GM18526 (cell line): ENCODE results near the gene RAB1A.

Source experiments
- POLR2A ChIP-seq: IDR thresholded peaks from 3 replicates; pipeline ENCODE4 v1.6.1; 2011; ENCODE audit not compliant: insufficient read length; ENCODE audit errors: extremely low read depth

Gene RAB1A

DNA sequence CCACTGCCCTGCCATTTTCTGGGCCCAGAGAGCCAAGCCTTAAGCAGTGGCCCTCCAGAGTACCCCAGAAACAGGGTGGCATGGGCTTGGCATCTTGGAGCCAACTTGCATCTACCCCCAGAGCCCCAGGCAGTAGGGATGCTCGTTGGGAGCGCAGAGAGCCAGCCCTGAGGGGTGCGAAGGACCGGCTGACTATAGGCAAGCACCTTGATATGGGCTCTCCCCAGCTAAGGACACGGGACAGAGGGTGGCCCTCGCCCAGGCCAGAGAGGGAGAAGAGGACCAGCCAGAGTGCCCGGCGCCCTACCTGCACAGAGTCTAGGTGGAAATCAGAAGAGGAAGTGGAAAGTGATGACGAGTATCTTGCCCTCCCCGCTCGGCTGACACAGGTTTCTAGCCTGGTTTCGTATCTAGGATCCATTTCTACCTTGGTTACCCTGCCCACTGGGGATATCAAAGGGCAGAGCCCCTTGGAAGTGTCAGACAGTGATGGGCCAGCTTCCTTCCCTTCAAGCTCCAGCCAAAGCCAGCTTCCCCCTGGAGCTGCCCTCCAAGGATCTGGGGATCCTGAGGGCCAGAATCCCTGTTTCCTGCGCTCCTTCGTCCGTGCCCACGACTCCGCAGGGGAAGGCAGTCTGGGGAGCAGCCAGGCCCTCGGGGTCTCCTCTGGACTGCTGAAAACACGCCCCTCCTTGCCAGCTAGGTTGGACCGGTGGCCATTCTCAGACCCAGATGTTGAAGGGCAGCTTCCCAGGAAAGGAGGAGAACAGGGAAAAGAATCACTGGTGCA, 57.5 kb downstream of the RAB1A start:
- no peak for TF ChIP-seq POLR2A

DNA sequence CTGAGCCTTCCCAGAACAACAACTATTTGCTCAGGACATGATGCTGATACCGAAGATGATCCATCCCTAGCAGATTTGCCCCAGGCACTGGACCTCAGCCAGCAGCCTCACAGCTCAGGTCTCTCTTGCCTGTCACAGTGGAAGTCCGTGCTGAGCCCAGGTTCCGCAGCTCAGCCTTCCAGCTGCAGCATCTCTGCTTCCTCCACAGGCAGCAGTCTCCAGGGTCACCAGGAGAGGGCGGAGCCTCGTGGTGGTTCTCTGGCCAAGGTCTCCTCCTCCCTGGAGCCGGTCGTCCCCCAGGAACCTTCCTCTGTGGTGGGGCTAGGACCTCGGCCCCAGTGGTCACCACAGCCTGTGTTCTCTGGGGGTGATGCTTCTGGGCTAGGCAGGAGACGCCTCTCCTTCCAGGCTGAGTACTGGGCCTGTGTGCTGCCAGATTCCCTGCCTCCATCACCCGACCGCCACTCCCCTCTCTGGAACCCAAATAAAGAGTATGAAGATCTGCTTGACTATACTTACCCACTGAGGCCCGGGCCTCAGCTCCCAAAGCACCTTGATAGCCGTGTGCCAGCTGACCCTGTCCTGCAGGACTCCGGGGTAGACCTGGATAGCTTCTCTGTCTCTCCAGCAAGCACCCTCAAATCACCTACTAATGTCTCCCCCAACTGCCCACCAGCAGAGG, 58.3 kb downstream of the RAB1A start:
- TF ChIP-seq POLR2A = no peak

DNA sequence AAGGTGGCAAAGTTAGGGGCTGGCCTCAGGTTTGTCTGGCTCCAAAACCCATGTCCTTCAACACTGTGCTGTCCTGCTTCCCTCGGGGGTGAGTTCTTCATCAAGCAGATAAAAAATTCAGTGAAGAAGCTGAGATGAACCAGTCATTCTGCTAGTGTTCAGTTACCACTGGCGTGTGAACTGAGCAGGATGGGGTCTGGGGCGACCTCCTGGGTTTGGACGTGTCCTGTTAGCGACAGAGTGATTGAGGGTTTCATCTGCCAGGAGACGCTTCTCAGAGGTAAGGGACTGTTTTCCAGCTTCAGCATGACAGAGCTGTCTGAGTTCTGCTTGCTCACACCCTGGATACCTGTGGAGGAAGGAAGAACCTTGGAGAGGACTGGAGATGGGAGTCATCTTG, 59.0 kb downstream of the RAB1A start:
- TF ChIP-seq POLR2A = no peak

DNA sequence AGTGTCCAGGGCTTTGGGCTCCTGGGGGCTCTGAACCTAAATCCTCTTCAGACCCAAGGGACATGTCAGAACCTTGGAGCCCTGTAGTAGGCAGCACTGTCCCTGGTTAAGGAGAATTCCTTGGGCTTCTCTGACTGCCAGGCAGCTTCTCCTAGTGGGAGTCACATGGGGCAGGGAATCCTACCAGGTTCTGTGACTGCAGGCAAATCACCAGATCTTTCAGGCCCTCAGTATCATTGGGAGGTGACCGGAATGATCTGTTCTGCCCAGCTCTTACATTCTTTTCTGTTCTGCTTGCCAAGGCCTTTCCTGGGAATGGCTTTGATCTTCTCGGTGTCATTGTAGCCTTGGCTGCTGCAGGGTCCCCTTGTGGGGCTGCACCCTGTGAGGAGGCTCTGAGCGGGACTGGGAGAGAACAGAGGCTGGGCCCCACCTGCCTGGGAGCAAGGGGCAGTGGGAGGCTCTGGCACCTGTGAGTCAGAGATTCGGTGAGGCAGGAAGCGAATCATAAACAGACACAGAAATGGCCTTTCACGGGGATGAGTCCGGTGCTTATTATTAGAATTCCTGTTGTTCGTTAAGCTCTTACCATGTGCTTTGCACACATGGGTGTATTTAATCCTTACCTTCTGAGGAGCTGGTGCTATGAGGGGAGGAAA, 59.6 kb downstream of the RAB1A start:
- no peak for TF ChIP-seq POLR2A

DNA sequence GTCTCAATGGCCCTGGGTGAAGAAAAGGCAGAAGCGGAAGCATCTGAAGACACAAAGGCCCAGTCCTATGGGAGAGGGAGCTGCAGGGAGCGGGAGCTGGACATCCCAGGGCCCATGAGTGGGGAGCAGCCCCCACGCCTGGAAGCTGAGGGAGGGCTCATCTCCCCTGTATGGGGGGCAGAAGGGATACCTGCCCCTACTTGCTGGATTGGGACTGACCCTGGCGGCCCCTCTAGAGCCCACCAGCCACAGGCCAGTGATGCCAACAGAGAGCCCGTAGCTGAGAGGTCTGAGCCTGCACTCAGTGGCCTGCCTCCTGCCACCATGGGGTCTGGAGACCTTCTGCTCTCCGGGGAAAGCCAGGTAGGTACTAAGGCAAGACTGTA, 60.5 kb downstream of the RAB1A start:
- TF ChIP-seq POLR2A = no peak

DNA sequence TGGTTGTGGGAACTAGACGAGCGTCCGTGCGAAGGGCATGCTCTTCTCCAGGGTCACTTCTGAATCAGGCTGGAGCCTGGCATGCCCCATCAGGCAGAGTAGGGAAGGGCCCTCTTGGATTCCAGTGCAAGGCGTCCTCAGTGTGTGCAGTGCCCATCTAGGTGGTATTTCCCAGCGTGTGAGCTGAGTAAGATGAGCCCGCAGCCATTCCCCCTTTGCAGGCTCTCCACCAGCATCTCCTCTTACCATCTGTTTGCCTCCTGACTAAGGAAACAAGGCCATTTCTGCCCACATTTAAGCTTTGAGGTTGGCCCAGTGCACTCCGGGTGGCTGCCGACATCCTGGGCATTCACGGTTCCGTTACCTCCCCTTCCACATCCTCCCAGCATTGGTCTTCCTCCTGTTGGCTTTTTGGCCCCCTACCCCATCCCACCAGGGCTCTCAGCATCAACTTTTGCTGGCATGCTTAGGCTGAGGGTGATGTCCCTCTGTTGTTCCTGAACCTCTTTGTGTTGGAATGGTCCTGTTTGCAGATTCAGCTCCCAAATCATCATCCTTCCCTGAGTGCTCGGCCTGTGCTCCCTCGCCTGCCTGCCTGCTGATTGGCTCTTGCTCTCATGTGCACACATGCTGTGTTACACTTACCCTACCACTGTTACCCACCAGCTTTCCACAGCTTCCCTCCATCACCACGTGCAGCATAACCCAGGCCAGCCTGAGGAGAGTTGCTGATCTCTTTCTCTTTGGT, 61.9 kb downstream of the RAB1A start:
- no peak for TF ChIP-seq POLR2A

DNA sequence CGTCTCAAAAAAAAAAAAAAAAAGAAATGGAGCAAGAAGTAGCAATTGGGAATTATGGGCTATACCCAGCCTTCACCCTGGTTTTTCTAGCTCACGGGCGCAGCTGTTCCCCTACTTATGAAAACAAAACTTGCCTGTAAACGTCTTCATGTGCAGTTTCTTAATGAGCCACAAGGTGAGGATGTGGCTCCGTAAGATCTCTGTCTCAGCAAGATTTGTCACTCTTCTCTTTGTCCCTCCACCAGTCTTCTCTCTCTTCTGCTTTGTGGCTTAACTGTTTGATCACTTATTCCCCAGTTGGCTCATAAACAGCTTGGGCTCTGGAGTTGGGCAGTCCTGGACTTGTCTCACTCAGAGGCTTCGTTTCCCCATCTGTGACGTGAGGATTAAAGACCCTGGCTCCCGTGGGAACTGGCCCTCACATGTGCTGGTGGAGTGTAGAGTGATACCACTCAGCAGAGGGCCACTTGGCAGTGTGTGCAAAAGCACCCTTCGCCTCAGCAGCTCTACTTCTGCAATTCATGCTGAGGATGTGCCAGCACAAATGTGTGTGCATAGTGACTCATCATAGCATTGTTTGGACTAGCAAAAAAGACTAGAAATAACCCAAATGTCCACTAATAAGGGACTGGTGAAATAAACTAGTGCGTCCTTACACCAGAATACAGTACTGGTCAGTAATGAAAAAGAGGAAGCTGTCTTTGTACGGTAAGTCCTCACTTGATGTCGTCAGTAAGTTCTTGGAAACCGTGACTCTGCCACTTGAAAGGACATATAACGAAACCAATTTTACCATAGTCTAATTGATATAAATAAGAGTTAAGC, 65.0 kb downstream of the RAB1A start:
- TF ChIP-seq POLR2A = no peak

DNA sequence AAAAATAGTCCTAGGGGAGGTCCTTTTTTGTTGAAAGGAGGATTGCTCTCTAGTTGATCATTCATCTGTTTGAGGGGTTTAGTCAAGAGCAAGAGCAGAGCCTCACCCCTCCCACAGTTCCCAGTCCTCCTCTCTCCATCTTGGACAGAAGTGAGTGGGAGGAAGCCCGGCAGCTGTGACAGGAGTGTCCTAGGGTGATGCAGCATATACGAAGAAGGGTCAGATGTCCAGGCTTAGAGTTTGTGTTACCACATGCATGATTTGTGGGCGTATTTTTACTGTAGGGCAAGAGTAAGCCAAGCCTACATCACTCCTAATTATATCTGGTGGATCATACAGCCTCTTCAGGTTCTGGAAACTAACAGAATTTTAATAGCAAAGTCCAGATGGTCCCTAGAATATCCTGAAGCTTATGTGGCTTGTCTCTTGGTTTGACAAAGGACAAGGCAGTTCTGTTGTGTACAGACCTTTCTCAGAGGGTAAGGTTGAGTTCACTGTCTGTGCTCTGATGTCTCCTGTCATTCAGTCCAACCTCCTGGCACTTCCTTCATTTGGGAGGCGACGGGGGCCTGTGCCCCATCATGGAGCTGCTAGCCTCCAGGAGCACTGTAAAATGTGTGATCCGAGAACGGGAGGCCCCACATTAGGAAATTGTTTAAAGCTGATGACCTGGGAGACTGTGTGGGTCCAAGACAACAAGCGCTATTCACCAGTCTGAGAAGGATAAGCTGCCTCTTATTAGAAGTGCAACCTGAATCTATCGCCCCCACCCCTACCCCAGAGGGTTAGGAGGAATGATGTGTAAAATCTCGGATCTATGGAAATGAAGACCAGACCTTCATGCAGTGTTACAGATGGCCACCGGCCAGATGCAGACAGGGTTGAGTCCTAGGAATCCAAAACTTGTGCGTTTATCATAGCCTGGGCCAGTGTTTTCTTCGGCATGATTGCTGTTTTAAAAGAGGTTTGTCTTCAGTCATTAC, 66.8 kb downstream of the RAB1A start:
- no peak for TF ChIP-seq POLR2A

DNA sequence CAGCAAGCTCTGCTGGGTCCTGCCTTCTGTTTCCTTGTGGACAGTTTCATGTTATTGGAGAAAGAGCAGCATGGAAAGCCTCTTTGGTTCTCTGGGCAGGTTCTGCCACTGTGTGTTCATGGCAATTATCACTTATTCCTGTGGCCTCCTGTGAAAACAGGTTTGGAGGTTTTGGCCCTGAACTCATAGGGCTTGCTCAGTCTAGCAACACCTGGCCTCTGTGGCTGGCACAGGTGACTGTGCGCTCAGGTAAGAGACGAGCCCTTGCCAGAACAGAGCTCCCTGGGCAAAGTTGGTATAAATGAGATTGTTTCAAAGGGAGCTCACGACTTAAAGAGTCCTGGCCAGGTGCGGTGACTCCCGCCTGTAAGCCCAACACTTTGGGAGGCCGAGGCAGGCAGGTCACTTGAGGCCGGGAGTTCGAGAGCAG, 68.0 kb downstream of the RAB1A start:
- TF ChIP-seq POLR2A = no peak

DNA sequence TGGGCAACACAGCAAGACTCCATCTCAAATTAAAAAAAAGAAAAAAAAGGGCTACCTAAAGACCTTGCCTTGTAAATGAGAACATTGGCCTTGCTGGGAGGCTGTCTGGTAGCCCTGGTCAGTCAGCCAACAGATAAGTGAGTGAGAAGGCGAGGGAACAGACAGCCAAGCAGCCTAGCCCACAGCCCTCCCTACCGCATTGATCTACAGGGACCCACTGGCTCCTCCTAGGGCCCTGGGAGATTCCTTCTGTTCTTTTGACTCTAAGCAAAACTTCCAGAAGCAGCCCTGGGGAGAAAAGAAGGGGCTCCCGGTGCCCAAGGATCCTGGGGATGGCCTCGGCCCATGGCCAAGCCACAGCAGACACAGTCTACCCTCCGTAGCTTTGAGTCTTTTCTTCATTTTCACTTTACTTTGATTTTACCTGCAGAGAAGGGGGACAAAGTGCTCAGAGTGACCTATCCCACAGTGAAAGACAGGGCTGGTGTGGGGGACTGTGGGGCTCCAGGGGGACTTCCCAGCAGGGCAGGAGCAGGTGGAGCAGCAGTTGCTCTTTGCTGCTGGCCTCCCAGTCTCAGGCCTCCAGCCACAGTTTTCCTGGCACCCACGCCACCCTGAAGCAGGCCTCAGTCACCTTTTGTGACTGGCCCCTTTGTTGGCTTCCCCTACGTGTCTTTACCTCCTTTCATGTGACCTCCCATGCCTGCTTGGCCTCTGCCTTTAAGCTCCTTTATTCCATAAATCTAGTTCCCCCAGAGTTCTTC, 68.6 kb downstream of the RAB1A start:
- TF ChIP-seq POLR2A = no peak

DNA sequence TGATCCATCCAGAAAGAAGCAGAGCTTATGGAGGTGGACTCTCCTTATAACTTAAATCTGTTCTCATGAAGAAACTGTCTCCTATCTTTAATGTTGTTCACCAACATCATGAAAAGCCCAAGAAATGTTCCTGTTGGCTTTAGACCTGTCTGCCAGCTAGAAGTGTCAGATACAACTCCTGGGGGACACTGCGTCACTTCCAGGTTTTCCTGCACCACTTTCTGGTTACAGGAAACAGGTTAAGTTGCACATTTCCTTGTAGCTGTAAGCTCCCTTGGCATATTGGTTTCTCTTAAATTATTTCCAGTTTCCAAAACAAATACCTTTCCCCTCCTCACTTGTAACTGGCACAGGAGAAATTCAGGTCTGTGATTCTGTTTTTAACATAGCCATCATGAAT, 70.8 kb downstream of the RAB1A start:
- no peak for TF ChIP-seq POLR2A

DNA sequence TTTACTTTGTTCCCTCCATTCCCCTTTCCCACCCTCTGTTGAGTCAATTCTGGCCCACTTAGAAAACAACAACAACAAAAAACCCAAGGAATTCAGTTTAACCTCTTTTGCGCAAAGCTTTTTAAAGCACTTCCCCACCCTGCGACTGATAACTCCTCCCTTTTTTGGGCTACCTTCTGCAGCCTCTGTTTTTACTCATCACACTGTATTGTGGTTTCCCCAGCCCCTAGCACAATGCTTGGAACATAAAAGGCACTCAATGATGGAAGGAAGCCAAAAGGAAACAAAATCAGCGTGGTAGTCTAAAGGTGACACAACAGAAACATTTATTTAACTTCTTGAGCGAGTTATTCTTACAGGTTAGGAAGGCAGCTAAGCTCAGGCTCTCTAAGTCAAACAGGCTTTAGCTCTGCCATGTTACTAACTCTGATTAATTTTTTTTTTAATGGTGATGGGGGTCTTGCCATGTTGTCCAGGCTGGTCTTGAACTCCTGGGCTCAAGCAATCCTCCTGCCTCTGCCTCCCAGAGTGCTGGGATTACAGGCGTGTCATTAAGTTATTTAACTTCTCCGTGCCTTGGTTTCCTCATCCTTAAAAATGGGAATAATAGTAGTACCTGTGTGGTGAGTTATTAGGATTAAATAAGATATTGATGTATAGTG, 72.4 kb downstream of the RAB1A start:
- TF ChIP-seq POLR2A = no peak

DNA sequence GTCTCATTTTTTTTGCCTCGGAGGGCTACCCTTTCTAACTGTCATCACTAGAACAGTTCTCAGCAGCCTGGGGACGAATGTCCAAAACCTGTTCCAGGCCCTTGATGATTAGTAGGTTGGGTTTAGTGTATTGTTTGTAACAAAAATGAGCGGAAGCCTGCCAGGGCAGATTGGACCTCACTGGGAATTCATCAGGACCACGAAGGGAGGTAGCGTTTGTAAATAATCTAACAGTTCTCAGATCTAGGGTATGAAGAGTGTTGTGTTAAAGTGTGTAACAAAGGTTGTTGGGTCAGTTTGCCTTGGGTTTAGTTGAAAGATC, 72.9 kb downstream of the RAB1A start:
- TF ChIP-seq POLR2A = no peak
